M059J (cell line): ENCODE data around the gene GPX7. TPM values are rescaled to one million over a fixed set of nuclear protein-coding genes. Genes with fewer than 3 reads are reported as not detected.

Source experiments
- DNase-seq: peaks from one replicate; pipeline ENCODE4 v3.0.0-alpha.2; 2012; ENCODE audit warnings: low read depth
- total RNA-seq: library from RNA; depleted of rRNA; stranded (reverse); fragments of >200 nt; shearing (Covaris generic); gene quantifications from 2 replicates; pipeline ENCODE4 v1.2.3, GENCODE V29; 2014; rRNA removed

The GPX7 gene
- 7.7 and 8.7 TPM in 2 replicates for total RNA-seq

- DNase-seq = peak; percentile 31
Observed at GRCh38 chr1:52601991-52602855, at the start of gene GPX7. GPX7 (plus strand) TSS chr1:52602371; CDS start chr1:52602410, 39 bp downstream.

- DNase-seq = peak; percentile 77
Observed at GRCh38 chr1:52552505-52553361, 49.4 kb upstream of the GPX7 start, which contains the start of gene TUT4. TUT4 (minus strand) TSS chr1:52553092; CDS start chr1:52526280, 26,812 bp downstream.

GRCh38 chr1:52553362-52554266, 48.6 kb upstream of the GPX7 start:
- DNase-seq = peak; percentile 84

GRCh38 chr1:52554267-52554640, 47.9 kb upstream of the GPX7 start:
- no peak for DNase-seq

- no peak for DNase-seq
Observed at GRCh38 chr1:52554756-52555155, 47.4 kb upstream of the GPX7 start.

- no peak for DNase-seq
Observed at GRCh38 chr1:52556641-52557360, 45.4 kb upstream of the GPX7 start.

- DNase-seq = no peak
Observed at GRCh38 chr1:52558941-52559340, 43.2 kb upstream of the GPX7 start.

GRCh38 chr1:52559875-52560274, 42.3 kb upstream of the GPX7 start:
- no peak for DNase-seq

- DNase-seq = no peak
Observed at GRCh38 chr1:52562766-52563165, 39.4 kb upstream of the GPX7 start.

GRCh38 chr1:52567943-52568342, 34.2 kb upstream of the GPX7 start:
- DNase-seq = no peak

- no peak for DNase-seq
Observed at GRCh38 chr1:52569449-52570210, 32.5 kb upstream of the GPX7 start.

GRCh38 chr1:52571783-52572182, 30.4 kb upstream of the GPX7 start:
- peak; percentile 44 for DNase-seq

GRCh38 chr1:52572387-52572786, 29.8 kb upstream of the GPX7 start:
- DNase-seq = no peak

GRCh38 chr1:52574594-52574993, 27.6 kb upstream of the GPX7 start:
- DNase-seq = peak; percentile 97

GRCh38 chr1:52576074-52576473, 26.1 kb upstream of the GPX7 start:
- DNase-seq = no peak

- peak; percentile 23 for DNase-seq
Observed at GRCh38 chr1:52578066-52578465, 24.1 kb upstream of the GPX7 start.

GRCh38 chr1:52579415-52579814, 22.8 kb upstream of the GPX7 start:
- peak; percentile 59 for DNase-seq

GRCh38 chr1:52580283-52580682, 21.9 kb upstream of the GPX7 start:
- DNase-seq = no peak

- no peak for DNase-seq
Observed at GRCh38 chr1:52582116-52582696, 20.0 kb upstream of the GPX7 start.

- no peak for DNase-seq
Observed at GRCh38 chr1:52585474-52585873, 16.7 kb upstream of the GPX7 start.
